T-cell (primary cell): Measurements from ENCODE around the gene DCST1. TPM values are rescaled to one million over a fixed set of nuclear protein-coding genes. Genes with fewer than 3 reads are reported as not detected.
"Not testable (repeated sequence)": the region's sequence is repeated elsewhere in the genome, so short reads cannot be mapped to it uniquely, and the experiment has no call there.

Experiments
- ATAC-seq, 4 experiments: fragments of 200-7000 bp in 3 of 4; fragments of 150-1000 bp in 1 of 4; cut with Tn5 transposase; replicated peaks in 1 of 4; 1 replicate in 3 of 4; 2 replicates in 1 of 4; pipeline ENCODE4 v1.10.0; 2021; ENCODE audit warnings: moderate library complexity in 3 of 4, mild to moderate bottlenecking in 2 of 4, moderate number of reproducible peaks in 1 of 4
- CTCF ChIA-PET, 2 donors: fragments of 300-600 bp; sonication (Branson Sonifier 250); formaldehyde crosslinking; loops; one replicate each; lab custom pipeline; 2022; ENCODE audit warnings: antibody characterized with exemption in 2 of 2; lab: Charles Lee
- POLR2A ChIA-PET, 2 donors: fragments of 300-600 bp; sonication (Branson Sonifier 250); formaldehyde crosslinking; loops; one replicate each; lab custom pipeline; 2022; ENCODE audit warnings: antibody characterized with exemption in 2 of 2; lab: Charles Lee
- DNase-seq, 35 experiments: peaks; one replicate each; pipeline versions ENCODE4 v3.0.0 to v3.0.0-alpha.2; 2013 to 2023
- H3K27ac ChIP-seq: one replicate; pipeline ENCODE4 v1.5.1; 2013; ENCODE audit warnings: low read length
- H3K27me3 ChIP-seq, 2 experiments: replicated peaks in 1 of 2; 1 replicate in 1 of 2; 2 replicates in 1 of 2; pipeline versions ENCODE4 v1.6.1 to v1.7.0; 2013; ENCODE audit warnings: low read length in 1 of 2, mixed read lengths in 1 of 2; ENCODE audit not compliant: control insufficient read depth in 2 of 2, insufficient read depth in 2 of 2; ENCODE audit errors: extremely low read depth in 1 of 2
- H3K36me3 ChIP-seq, 2 donors: 1 replicate in 1 of 2; 2 replicates in 1 of 2; pipeline versions ENCODE4 v1.6.1 to v1.7.0; 2013; ENCODE audit warnings: low read length in 1 of 2; ENCODE audit not compliant: control insufficient read depth in 2 of 2, insufficient read depth in 1 of 2; ENCODE audit errors: extremely low read depth in 1 of 2
- H3K4me1 ChIP-seq, 2 experiments: 1 replicate in 1 of 2; 2 replicates in 1 of 2; pipeline versions ENCODE4 v1.6.1 to v1.7.0; 2013; ENCODE audit warnings: low read length in 2 of 2, mixed read lengths in 1 of 2; ENCODE audit not compliant: insufficient read depth in 2 of 2, control insufficient read depth in 1 of 2; ENCODE audit errors: extremely low read depth in 1 of 2
- H3K4me3 ChIP-seq, 2 donors: 1 replicate in 1 of 2; 2 replicates in 1 of 2; pipeline versions ENCODE4 v1.5.1 to v1.7.0; 2013; ENCODE audit warnings: mild to moderate bottlenecking in 2 of 2, low read length in 1 of 2, moderate library complexity in 1 of 2; ENCODE audit not compliant: control insufficient read depth in 1 of 2; ENCODE audit errors: extremely low read depth in 1 of 2
- H3K9me3 ChIP-seq: 2 replicates; pipeline ENCODE4 v1.7.0; 2013
- H3K27ac Mint-ChIP-seq, 2 donors: one replicate each; pipeline ENCODE4 v1.8.0; 2020 to 2021; ENCODE audit warnings: mild to moderate bottlenecking in 2 of 2, mixed read lengths in 2 of 2
- H3K27me3 Mint-ChIP-seq, 2 donors: one replicate each; pipeline ENCODE4 v1.8.0; 2021 to 2022; ENCODE audit warnings: mixed read lengths in 2 of 2
- H3K36me3 Mint-ChIP-seq: one replicate; pipeline ENCODE4 v1.8.0; 2021; ENCODE audit warnings: mixed read lengths
- H3K4me1 Mint-ChIP-seq, 3 donors: one replicate each; pipeline ENCODE4 v1.8.0; 2020 to 2022; ENCODE audit warnings: mixed read lengths in 3 of 3, mild to moderate bottlenecking in 1 of 3
- H3K4me3 Mint-ChIP-seq, 3 donors: one replicate each; pipeline ENCODE4 v1.8.0; 2020 to 2022; ENCODE audit warnings: mild to moderate bottlenecking in 3 of 3, mixed read lengths in 3 of 3, moderate library complexity in 3 of 3
- H3K9me3 Mint-ChIP-seq, 3 donors: one replicate each; pipeline ENCODE4 v1.8.0; 2020 to 2022; ENCODE audit warnings: mixed read lengths in 3 of 3
- WGBS: methylation state at CpG from one replicate; pipeline ENCODE4 v1.1.5; 2013; ENCODE audit warnings: missing lambda C conversion rate; ENCODE audit not compliant: insufficient coverage; 5-methylcytosine and 5-hydroxymethylcytosine counted together
- total RNA-seq, 35 experiments: library from RNA in 6 of 35; stranded (reverse) in 6 of 35; fragments of 120-200 nt in 1 of 35; gene quantifications; one replicate each; pipeline versions ENCODE4 v1.2.1 to v1.2.4 and lab custom pipeline; 2013 to 2026

The DCST1 gene
- total RNA-seq (under 1 TPM in 3 of 5 donors, not detected in 2; 0.30 to 0.58 (median 0.54) TPM), total RNA-seq (lab: John Stamatoyannopoulos, UW) (0 to 0.30 (median 0.06) reads per million in 29 experiments)
- total RNA-seq (2013) = 0.07 TPM

- peaks cover 0 to 21% of the 10 kb centered on the region in 2 experiments for H3K27me3 ChIP-seq
Measured at GRCh38 chr1:155033524-155033923, at the start of gene DCST1, which contains the start of gene DCST2. Gene DCST1 (plus strand): TSS chr1:155033824. CDS start chr1:155034037, 213 bp downstream. Gene DCST2 (minus strand): TSS chr1:155033781. CDS start chr1:155033701, 80 bp downstream.

GRCh38 chr1:154986736-154987135, 46.9 kb upstream of the DCST1 start:
- Histone ChIP-seq H3K4me1 (peaks cover 14 to 34% of the 10 kb centered on the region in 2 experiments), H3K36me3 (peaks cover 11 to 48% of the 10 kb centered on the region in 2 donors)
- POLR2A ChIA-PET, H3K27ac Mint-ChIP-seq, H3K27ac ChIP-seq, H3K9me3 Mint-ChIP-seq, H3K4me3 ChIP-seq, DNase-seq, H3K4me3 Mint-ChIP-seq, ATAC-seq, H3K27me3 Mint-ChIP-seq, H3K9me3 ChIP-seq, H3K27me3 ChIP-seq: not testable (repeated sequence)
- CTCF ChIA-PET = interaction anchor here in 1 of 2 donors (0.6 to 1.5 kb wide), 3 partner anchors 12 to 577 kb away, joined by 3 to 6 read pairs (median 4); no protein-coding TSS in a partner anchor
- no CpG with 5 or more reads among the region's 4 CpGs for WGBS
- H3K36me3 Mint-ChIP-seq = peaks cover 22% of the 10 kb centered on the region
- peaks cover 17 to 29% (median 24%) of the 10 kb centered on the region in 3 donors for H3K4me1 Mint-ChIP-seq

More at GRCh38 chr1:155033524-155033923, at the start of gene DCST1, which contains the start of gene DCST2:
- Mint-ChIP-seq H3K4me1 (no peaks in the 10 kb centered on the region), H3K27ac (no peak within 1 kb of the TSS), H3K27me3 (peaks cover 0 to 1% of the 10 kb centered on the region in 2 donors), H3K9me3 (no peaks in the 10 kb centered on the region), H3K4me3 (no peak within 1 kb of the TSS), H3K36me3 (no peaks in the 10 kb centered on the region)
- WGBS = 75% methylated on average over 5 of the region's 9 CpGs
- Histone ChIP-seq H3K27ac (no peak within 1 kb of the TSS), H3K36me3 (no peaks in the 10 kb centered on the region), H3K4me1 (no peaks in the 10 kb centered on the region), H3K9me3 (no peaks in the 10 kb centered on the region), H3K4me3 (no peak within 1 kb of the TSS)
- ATAC-seq (no peak), DNase-seq (no peak)
- ChIA-PET CTCF (no interaction called here), POLR2A (no interaction called here)

GRCh38 chr1:154987326-154987725, 46.3 kb upstream of the DCST1 start:
- Histone ChIP-seq H3K4me1 (peaks cover 14 to 29% of the 10 kb centered on the region in 2 experiments), H3K4me3 (no peak overlapping the region), H3K36me3 (peaks cover 11 to 48% of the 10 kb centered on the region in 2 donors), H3K27me3 (no peaks in the 10 kb centered on the region), H3K27ac (no peak overlapping the region), H3K9me3 (no peaks in the 10 kb centered on the region)
- ChIA-PET CTCF (interaction anchor here (0.9 to 1.5 kb wide), 4 partner anchors 9 to 29 kb away, joined by 3 to 6 read pairs (median 3); no protein-coding TSS in a partner anchor), POLR2A (interaction anchor here in 1 of 2 donors (0.7 kb wide), 1 partner anchor 76 kb away, joined by 3 read pairs; the partner anchor contains the start of gene EFNA4)
- H3K27me3 Mint-ChIP-seq = no peaks in the 10 kb centered on the region
- DNase-seq (no peak), ATAC-seq (no peak)
- H3K4me1 Mint-ChIP-seq = peaks cover 17 to 29% (median 24%) of the 10 kb centered on the region in 3 donors
- WGBS = 97% methylated on average over 4 of the region's 6 CpGs
- H3K27ac Mint-ChIP-seq = no peak overlapping the region
- peaks cover 22% of the 10 kb centered on the region for H3K36me3 Mint-ChIP-seq
- H3K4me3 Mint-ChIP-seq = no peak overlapping the region
- no peaks in the 10 kb centered on the region for H3K9me3 Mint-ChIP-seq

GRCh38 chr1:154988058-154988954, 45.3 kb upstream of the DCST1 start:
- ChIA-PET POLR2A (interaction anchor here (0.6 to 0.7 kb wide), 2 partner anchors 11 to 75 kb away, joined by 3 read pairs; partner anchors contain the start of gene EFNA4 (in 1 of the 2)), CTCF (interaction anchor here (0.5 to 1.2 kb wide), 4 partner anchors 8 to 28 kb away, joined by 3 read pairs; no protein-coding TSS in a partner anchor)
- H3K27me3 Mint-ChIP-seq = no peaks in the 10 kb centered on the region
- H3K9me3 ChIP-seq = no peaks in the 10 kb centered on the region
- WGBS = 96% methylated on average over 14 of the region's 17 CpGs
- ATAC-seq = no peak
- no peak overlapping the region for H3K27ac Mint-ChIP-seq
- peaks cover 11 to 53% of the 10 kb centered on the region in 2 donors for H3K36me3 ChIP-seq
- no peak overlapping the region for H3K4me3 Mint-ChIP-seq
- H3K4me1 ChIP-seq = peaks cover 9 to 24% of the 10 kb centered on the region in 2 experiments
- DNase-seq = peak in 1 of 35 experiments; percentile 25
- H3K36me3 Mint-ChIP-seq = peaks cover 22% of the 10 kb centered on the region
- no peaks in the 10 kb centered on the region for H3K27me3 ChIP-seq
- H3K9me3 Mint-ChIP-seq = no peaks in the 10 kb centered on the region
- H3K4me3 ChIP-seq = no peak overlapping the region
- peaks cover 17 to 29% (median 24%) of the 10 kb centered on the region in 3 donors for H3K4me1 Mint-ChIP-seq
- no peak overlapping the region for H3K27ac ChIP-seq

- Histone ChIP-seq H3K27ac (no peak overlapping the region), H3K4me1 (peaks cover 0 to 15% of the 10 kb centered on the region in 2 experiments), H3K27me3 (no peaks in the 10 kb centered on the region), H3K36me3 (peaks cover 13 to 53% of the 10 kb centered on the region in 2 donors), H3K4me3 (no peak overlapping the region), H3K9me3 (no peaks in the 10 kb centered on the region)
- POLR2A ChIA-PET = no interaction called here
- CTCF ChIA-PET = no interaction called here
- Mint-ChIP-seq H3K4me3 (no peak overlapping the region), H3K27me3 (no peaks in the 10 kb centered on the region), H3K36me3 (peaks cover 22% of the 10 kb centered on the region), H3K4me1 (peaks cover 17 to 23% (median 18%) of the 10 kb centered on the region in 3 donors), H3K27ac (no peak overlapping the region), H3K9me3 (no peaks in the 10 kb centered on the region)
- DNase-seq (no peak), ATAC-seq (no peak)
- WGBS = 100% methylated on average over 1 of the region's 3 CpGs
Measured at GRCh38 chr1:154989195-154989860, 44.3 kb upstream of the DCST1 start.
